DOHH2 (cell line): ENCODE measurements around the gene CPNE8.

Experiments used
- H3F3A ChIP-seq: fragments of 200-600 bp; sonication (generic), shearing (Covaris generic); 2 replicates; pipeline ENCODE4 v1.6.0; 2016; ENCODE audit warnings: antibody characterized with exemption, mild to moderate bottlenecking; ENCODE audit not compliant: control insufficient read depth, insufficient read depth
- H3K27ac ChIP-seq: fragments of 200-600 bp; sonication (generic); 2 replicates; pipeline ENCODE4 v1.5.1; 2014; ENCODE audit warnings: low read depth, mild to moderate bottlenecking, low read length, moderate library complexity
- H3K27me3 ChIP-seq: fragments of 200-600 bp; sonication (generic); 2 replicates; pipeline ENCODE4 v1.6.1; 2014; ENCODE audit warnings: mild to moderate bottlenecking, low read length, mixed read lengths; ENCODE audit not compliant: control insufficient read depth
- H3K36me3 ChIP-seq: fragments of 200-600 bp; sonication (generic); 2 replicates; pipeline ENCODE4 v1.6.1; 2014; ENCODE audit warnings: mild to moderate bottlenecking, low read length, moderate library complexity, mixed read lengths; ENCODE audit not compliant: control insufficient read depth
- H3K4me1 ChIP-seq: fragments of 200-600 bp; sonication (generic); 2 replicates; pipeline ENCODE4 v1.6.1; 2014; ENCODE audit warnings: mild to moderate bottlenecking, low read length, mixed read lengths; ENCODE audit not compliant: control insufficient read depth
- H3K4me2 ChIP-seq: fragments of 200-600 bp; sonication (generic); 2 replicates; pipeline ENCODE4 v1.6.0; 2014; ENCODE audit warnings: mild to moderate bottlenecking, low read length, moderate library complexity
- H3K4me3 ChIP-seq: fragments of 200-600 bp; sonication (generic); 2 replicates; pipeline ENCODE4 v1.5.1; 2014; ENCODE audit warnings: mild to moderate bottlenecking, low read length, mixed read lengths
- H3K79me2 ChIP-seq: fragments of 200-600 bp; sonication (generic); 2 replicates; pipeline ENCODE4 v1.6.1; 2014; ENCODE audit warnings: mild to moderate bottlenecking, low read length, mixed read lengths; ENCODE audit not compliant: control insufficient read depth
- H3K9me2 ChIP-seq: fragments of 200-600 bp; sonication (generic); replicated peaks from 2 replicates; pipeline ENCODE4 v1.6.1; 2014; ENCODE audit warnings: mild to moderate bottlenecking, low read length, mixed read lengths; ENCODE audit not compliant: control insufficient read depth
- H3K9me3 ChIP-seq: fragments of 200-600 bp; sonication (generic); 2 replicates; pipeline ENCODE4 v1.6.1; 2014; ENCODE audit warnings: antibody characterized with exemption, low read length, mixed read lengths; ENCODE audit not compliant: control insufficient read depth, insufficient read depth
- H4K20me1 ChIP-seq: fragments of 200-600 bp; sonication (generic); 2 replicates; pipeline ENCODE4 v1.6.0; 2014; ENCODE audit warnings: low read depth, mild to moderate bottlenecking, antibody characterized with exemption, low read length, moderate library complexity; ENCODE audit not compliant: control insufficient read depth, insufficient read depth
- CTCF ChIP-seq: fragments of 200-600 bp; sonication (generic); IDR thresholded peaks from one replicate; pipeline ENCODE4 v1.5.1; 2014; ENCODE audit warnings: antibody characterized with exemption, mild to moderate bottlenecking, low read depth, low read length; ENCODE audit not compliant: poor library complexity, severe bottlenecking
- EZH2phosphoT487 ChIP-seq: fragments of 200-600 bp; sonication (generic); IDR thresholded peaks from 2 replicates; pipeline ENCODE4 v1.6.1; 2017; ENCODE audit warnings: borderline replicate concordance, mild to moderate bottlenecking, antibody characterized with exemption, low read length, moderate library complexity, mixed read lengths

Gene CPNE8

GRCh38 chr12:38911611-38912010 is 6.2 kb upstream of the CPNE8 start:
- Histone ChIP-seq H3K27me3 (no peaks in the 10 kb centered on the region), H3K4me3 (no peak overlapping the region)

GRCh38 chr12:38907201-38907923 is 2.0 kb upstream of the CPNE8 start:
- H3K36me3 ChIP-seq, result no peaks in the 10 kb centered on the region
- no peaks in the 10 kb centered on the region for H3K79me2 ChIP-seq
- peak overlapping the region; percentile 48 for H3K4me2 ChIP-seq
- H3K27ac ChIP-seq, result no peak overlapping the region
- TF ChIP-seq CTCF, result no peak
- TF ChIP-seq EZH2phosphoT487, result no peak
- no peaks in the 10 kb centered on the region; the same call in 1 of the 2 replicates for H3K9me3 ChIP-seq
- no peaks in the 10 kb centered on the region for H3K9me2 ChIP-seq
- H3K4me3 ChIP-seq, result no peak overlapping the region
- no peaks in the 10 kb centered on the region for H3K4me1 ChIP-seq
- peaks cover 5% of the 10 kb centered on the region for H3K27me3 ChIP-seq
- no peaks in the 10 kb centered on the region for H4K20me1 ChIP-seq
- H3F3A ChIP-seq, result no peaks in the 10 kb centered on the region

More at GRCh38 chr12:38911611-38912010, 6.2 kb upstream of the CPNE8 start:
- no peak for TF ChIP-seq CTCF
- TF ChIP-seq EZH2phosphoT487, result no peak
- Histone ChIP-seq H3K9me2 (no peaks in the 10 kb centered on the region; the same call in 1 of the 2 replicates), H4K20me1 (no peaks in the 10 kb centered on the region), H3K79me2 (no peaks in the 10 kb centered on the region), H3F3A (no peaks in the 10 kb centered on the region), H3K4me2 (no peak overlapping the region), H3K36me3 (no peaks in the 10 kb centered on the region), H3K4me1 (no peaks in the 10 kb centered on the region), H3K27ac (no peak overlapping the region), H3K9me3 (no peaks in the 10 kb centered on the region)

GRCh38 chr12:38906482-38907200 is 1.2 kb upstream of the CPNE8 start:
- H3K9me3 ChIP-seq, result no peaks in the 10 kb centered on the region; the same call in 1 of the 2 replicates
- H3K4me1 ChIP-seq, result no peaks in the 10 kb centered on the region
- H3K79me2 ChIP-seq, result no peaks in the 10 kb centered on the region
- TF ChIP-seq CTCF, result peak; percentile 62
- TF ChIP-seq EZH2phosphoT487, result no peak
- no peak overlapping the region for H3K27ac ChIP-seq
- no peaks in the 10 kb centered on the region for H3F3A ChIP-seq
- H4K20me1 ChIP-seq, result no peaks in the 10 kb centered on the region
- H3K27me3 ChIP-seq, result peaks cover 5% of the 10 kb centered on the region
- H3K36me3 ChIP-seq, result no peaks in the 10 kb centered on the region
- peak overlapping the region; percentile 49 for H3K4me3 ChIP-seq
- H3K9me2 ChIP-seq, result no peaks in the 10 kb centered on the region
- H3K4me2 ChIP-seq, result peak overlapping the region; percentile 48
